Endometrial microvascular endothelial cells (primary cell): ENCODE results near the gene PTPRN2. TPM values are rescaled to one million over a fixed set of nuclear protein-coding genes. Genes with fewer than 3 reads are reported as not detected.
"Not testable (repeated sequence)": the region's sequence is repeated elsewhere in the genome, so short reads cannot be mapped to it uniquely, and the experiment has no call there.

ENCODE experiments used
- in situ Hi-C: cut with HindIII; loops from 2 replicates; pipeline ENCODE4 v1.10.0; 2017; ENCODE audit warnings: low sequenced_read_pairs, low pct_unique_long_range_greater_than_20kb; ENCODE audit errors: inconsistent ontology term
- total RNA-seq: library from RNA; depleted of rRNA; stranded (reverse); fragments of >200 nt; gene quantifications from one replicate; pipeline ENCODE4 v1.2.3, GENCODE V29; 2015; ENCODE audit errors: inconsistent ontology term

PTPRN2 gene
- total RNA-seq, 1 donor from 2014 or later, result 13.3 TPM

DNA sequence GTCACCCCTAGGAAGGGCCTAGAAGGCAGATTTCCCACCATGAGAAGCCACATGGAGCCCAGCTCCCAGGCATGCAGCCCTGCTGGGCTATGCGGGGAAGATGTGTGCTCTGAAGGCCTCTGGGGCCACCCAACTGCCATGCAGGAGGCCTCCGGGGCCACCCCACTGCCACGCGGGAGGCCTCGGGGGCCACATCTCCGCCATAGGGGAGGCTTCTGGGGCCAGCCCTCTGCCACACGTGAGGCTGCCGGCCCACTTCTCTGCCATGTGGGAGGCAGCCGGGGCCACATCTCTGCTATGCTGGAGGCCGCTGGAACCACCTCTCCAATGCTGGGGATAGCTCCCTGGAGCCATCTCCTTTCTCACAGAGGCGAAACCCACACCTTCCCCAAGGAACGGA lies 799.0 kb downstream of the PTPRN2 start:
- in situ Hi-C loops, result no loop called here

DNA sequence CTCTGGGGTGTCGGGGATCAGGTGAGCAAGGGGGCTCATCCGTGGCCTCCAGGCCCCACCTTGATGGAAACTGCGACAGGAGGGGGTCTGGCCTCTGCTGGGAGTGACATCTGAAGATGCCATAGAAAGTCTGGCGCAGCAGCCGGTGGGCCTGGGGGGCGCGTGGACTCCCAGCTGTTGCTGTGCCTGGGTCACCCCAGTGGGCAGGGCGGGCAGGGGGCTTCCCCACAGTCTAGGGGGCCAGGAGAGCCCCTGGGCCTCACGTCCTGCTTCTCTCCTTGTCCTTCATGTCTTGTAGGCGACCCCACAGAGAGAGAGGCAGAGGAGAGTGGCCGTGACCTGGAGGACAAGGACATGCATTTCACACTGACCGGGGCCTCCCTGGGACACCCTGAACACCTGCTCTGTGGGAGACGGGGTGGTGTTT lies 800.3 kb downstream of the PTPRN2 start:
- in situ Hi-C loops, result no loop called here

DNA sequence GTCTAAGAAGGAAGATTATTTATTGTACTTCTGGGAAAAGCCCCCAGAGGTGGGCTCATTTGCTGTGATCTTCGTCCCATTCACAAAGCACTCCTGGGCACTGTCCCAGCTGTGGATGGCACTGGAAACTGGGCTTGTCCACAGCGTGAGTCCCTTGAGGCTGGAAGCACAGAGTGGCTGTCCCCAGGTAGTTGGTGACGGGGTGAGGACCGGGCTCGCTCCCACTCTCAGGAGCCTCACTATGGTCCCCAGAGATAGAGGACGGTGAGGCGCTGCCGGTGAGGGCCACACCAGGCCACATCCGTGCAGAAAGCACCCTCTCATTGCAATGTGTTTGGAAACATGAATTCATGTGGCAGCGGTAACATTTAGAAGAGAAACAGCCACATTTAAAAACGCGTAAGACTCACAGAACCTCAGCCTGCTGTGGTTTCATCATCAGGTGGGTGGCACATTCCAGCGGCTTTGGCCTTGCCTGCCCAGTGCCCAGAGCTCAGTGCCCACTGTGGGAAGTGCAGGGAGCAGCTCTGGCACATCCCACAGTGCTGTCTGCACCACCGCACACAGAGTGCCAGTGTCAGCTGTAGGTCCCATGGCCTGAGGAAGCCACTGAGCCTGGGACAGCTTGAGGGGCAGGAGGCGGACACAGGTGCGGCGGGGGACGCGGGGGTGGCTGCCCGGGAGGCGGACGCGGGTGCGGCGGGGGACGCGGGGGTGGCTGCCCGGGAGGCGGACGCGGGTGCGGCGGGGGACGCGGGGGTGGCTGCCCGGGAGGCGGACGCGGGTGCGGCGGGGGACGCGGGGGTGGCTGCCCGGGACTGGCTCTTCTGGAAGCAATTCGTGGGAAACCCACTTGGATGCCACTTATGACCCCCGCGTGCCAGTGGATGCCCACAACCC lies 801.0 kb downstream of the PTPRN2 start:
- in situ Hi-C loops, result no loop called here

DNA sequence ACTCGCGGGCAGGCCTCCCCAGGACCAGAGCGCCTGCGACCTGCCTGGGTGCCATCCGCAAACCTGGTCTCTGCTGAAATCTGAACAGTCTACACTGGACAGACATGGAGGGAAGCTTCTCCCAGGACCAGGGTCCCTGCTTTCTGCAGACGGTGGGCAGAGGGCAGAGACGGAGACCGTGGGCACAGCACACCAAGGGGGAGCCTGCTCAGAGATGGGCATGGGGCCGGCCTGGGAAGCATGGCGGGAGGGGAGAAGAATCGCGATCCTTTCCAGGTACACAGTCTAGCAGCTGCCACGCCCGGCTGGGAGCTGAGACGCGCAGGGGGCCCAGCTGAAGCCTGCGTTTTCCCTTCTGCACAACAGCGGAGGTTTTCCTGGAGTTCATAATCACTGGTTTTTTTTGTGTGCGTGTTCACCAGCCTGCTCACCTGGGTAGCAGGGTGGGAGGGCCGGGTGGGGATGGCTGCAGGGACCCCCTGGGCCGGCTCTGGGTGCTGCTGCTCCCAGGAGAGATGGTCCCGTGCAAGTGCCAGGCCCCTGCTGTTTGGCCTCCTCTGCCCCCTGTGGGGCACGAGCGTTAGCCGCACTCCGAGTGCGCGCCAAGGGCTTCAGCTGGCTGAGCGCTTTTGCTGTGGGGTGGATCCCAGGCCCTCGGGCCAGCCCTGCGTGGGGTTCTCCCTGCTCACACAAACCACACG lies 802.0 kb downstream of the PTPRN2 start:
- in situ Hi-C loops, result no loop called here

DNA sequence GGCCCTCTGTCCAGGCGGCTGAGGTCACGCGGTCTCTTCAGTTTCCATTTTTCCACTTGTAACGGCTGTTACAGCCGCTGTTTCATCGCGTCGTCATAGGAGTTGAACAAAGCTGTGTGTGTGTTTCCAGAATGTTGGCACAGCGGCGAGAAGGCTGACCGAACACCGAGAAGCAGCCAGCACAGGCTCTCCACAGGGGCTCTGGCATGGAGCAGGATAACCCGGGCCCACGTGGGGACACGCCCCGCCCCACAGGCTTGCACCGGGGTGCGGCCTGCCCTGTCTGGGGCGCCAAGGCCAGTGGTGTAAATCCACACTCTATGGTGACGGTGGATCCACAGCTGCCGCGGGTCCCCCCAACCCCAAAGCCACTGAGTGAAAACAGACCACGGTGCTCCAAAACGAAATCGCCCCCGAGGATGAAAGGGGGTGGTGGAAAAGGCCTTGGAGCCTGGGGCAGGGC lies 802.6 kb downstream of the PTPRN2 start:
- in situ Hi-C loops, result no loop called here

DNA sequence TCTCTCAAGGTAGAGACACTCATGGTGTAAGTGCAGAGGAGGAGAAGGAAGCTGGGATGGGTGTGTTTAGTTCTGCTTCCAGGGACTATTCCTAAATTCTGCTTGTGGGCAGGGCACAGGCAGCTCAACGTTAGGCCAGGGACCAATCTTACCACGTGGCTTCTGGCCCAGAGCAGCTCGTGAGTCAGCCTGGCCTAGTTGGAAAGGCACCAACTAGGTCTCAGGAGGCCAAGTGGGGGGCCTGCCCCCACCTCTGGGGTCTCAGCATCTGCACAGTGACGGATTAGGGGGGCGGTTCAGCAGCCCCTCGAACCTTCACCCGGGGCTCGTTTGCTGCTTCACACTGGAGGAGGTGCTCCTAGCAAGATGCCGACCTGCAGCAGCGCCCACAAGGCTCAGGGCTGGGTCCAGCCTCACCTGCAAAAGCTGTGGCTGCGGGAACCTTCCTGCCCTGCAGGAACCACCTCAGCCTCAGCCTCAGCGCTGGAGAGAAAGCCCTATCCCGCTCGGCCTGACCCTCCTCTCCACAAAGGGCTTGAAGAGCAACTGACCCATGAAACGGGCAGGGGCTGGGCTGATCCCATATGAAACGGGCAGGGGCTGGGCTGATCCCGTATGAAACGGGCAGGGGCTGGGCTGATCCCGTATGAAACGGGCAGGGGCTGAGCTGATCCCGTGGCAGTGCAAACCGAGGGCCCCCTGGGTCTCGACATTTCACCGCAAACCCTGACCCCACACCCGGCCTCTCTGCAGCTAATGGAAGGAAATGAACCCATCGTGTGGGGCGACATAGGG lies 803.4 kb downstream of the PTPRN2 start:
- in situ Hi-C loops, result no loop called here

DNA sequence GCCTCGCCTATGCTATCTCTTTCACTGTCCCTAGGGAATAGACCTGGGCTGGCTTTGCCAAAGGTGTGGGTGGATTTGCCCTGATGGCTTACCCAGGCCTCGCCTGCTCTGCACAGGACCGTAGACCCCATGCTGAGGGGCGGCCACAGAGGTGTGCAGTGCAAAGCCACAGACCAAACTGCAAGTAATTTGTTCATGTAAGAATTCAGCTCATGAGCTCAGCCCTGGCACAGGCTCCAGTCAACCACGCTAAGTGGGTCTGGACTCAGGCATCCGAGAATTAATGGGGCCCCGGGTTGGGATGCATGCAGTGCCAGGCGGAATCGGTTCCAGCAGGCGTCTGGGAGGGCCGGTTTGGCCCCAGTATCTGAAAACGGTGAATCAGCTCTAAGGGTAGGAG lies 805.6 kb downstream of the PTPRN2 start:
- in situ Hi-C loops, result no loop called here

DNA sequence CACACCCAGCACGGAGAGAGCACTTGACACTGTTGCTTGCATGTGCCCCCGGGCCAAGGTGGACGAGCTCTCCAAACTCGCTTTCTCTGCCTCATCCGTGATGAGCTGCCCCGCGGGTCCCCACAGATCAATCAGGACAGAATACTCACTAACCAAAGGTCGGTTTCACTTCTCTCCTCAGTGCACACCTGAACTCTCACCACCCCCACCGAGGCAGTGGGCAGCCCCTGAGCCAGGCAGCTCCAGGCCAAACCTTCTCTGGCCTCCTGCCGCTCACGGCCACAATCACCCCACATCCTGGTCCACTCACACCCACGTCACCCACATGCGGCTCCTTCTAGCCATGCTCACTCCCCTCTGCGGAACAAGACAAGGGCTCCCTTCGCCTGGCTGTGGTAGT lies 806.9 kb downstream of the PTPRN2 start:
- in situ Hi-C loops, result no loop called here

DNA sequence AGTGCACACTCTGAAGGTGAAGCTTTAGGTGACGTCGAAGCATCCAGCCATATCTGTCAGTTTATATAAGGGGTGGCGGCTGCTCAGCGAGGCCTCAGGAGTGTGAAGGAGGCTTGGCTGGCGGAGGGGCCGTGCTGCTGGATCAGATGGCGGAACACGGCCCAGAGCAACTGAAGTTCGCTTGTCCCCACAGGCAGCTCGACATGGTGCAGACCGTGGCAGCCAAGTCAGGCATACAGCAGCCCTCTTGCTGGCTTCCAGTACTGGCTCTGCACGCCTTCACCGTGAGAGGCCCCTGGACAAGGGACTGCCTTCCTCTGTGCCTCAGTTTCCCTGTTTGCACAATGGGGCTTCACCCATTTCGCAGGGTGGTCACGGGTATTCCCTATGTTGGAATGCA lies 807.3 kb downstream of the PTPRN2 start:
- in situ Hi-C loops, result no loop called here

DNA sequence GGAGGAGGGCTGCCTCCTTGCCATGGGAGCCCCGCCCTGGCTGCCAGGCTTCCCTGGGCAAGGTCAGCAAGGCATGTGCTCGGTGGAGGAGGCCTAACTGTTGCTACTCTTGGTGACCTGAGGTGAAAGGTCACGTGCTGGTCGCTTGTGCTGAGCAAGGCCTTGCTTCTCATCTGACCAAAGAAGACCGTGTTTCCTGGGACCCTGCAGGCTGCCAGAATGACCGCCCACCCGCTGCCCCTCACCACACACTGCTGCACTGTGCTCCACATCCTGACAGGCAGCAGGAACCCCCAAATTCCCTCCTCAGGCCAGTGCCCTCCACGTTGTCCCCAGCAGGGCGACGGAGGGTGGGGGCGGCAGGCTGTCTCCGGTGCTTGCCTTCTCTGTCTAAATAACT lies 808.4 kb downstream of the PTPRN2 start:
- in situ Hi-C loops, result no loop called here

DNA sequence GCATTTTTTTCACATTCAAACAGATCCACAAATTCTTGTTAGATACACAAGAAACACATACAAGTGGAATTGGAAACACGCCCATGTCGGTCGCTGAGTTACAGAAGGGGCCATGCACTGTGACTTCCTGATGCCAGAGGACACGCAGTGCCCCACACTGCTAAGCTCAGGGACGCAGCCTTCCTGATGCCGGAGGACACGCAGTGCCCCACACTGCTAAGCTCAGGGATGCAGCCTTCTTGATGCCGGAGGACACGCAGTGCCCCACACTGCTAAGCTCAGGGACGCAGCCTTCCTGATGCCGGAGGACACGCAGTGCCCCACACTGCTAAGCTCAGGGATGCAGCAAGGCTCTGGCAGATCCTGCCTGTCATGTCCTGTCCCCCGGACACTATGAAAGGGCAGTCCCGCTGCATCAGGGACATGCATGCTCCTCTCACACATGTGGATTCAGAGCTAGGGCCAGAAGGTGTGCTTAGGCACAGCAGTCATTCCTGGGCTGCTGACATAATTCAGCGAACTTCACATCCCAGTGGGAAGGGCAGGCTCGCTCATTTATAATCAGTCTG lies 810.3 kb downstream of the PTPRN2 start:
- in situ Hi-C loops, result not testable (repeated sequence)

DNA sequence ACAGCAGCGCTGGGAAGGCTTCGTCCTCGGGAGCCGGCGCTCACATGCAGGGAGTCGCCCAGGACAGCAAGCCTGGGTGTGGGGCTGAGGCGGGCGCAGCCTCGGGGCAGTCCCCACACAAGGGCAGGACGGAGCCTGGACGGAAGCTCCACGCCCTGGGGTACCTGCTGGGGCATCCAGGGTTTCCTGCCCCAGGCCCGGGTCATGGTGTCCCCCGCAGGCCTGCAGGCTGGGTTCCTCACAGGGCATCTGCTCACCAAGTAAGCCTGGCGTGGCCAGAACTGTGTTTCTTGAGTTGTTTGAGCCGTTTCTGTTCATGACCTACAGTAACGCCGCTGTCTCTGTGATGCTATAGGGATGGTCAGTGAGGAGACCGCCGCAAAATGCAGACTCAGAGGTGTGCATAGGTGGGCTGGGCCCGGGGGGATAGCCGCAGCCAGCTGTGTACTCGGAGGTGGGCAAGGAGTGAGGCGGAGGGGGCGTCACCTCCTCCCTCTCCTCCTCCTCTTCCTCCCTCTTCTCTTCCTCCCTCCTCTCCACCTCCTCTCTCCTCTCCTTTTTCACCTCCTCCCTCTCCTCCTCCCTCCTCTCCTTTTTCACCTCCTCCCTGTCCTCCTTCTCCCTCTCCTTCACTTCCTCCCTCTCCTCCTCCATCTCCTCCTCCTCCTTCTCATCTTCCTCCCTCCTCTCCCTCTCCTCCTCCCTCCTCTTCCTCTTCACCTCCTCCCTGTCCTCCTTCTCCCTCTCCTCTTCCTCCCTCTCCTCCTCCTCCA lies 811.9 kb downstream of the PTPRN2 start:
- in situ Hi-C loops, result no loop called here

DNA sequence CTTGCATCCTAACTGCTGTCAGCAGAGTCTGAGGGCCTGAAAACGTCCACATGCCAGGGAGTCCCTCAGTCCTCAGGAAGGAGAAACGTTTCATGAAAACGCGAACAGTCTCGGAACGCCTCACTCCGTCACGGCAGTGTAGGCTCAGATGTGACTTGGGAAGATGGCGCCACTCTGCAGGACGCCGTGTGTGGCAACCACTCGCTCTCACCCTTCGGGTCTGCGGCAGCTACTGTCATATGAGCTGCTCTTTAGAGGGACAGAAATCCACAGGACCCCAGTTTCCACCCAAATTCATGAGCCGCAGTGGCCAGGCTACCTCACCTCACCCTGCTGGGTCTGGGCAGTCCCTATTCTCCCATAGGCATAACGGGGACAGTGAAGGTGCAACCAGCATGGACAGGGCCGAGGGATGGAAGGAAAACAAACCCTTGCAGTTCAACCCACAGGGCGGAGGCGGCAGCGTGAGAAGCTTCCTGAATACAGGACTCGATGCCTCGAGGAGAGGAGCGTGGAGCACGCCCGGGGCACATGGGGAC lies 812.5 kb downstream of the PTPRN2 start:
- in situ Hi-C loops, result no loop called here

DNA sequence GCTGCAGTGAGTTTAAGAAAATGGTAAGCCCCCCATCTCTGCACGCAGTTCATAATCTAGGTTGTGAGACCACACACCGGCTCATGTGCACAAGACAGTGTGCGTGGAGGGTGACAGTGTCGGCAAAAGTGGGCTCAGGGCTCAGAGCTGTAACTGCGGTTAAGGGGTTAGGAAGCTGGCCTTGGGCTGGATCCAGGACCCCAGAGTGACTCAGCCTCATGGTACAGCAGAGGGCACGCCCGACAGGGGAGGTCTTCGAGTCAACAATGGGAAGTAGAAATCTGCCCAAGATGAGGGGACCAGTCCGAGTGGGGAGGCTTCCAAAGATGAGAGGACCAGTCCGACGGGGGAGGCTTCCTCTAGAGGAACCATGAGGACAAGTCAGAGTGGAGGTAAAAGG lies 813.1 kb downstream of the PTPRN2 start:
- in situ Hi-C loops, result no loop called here

DNA sequence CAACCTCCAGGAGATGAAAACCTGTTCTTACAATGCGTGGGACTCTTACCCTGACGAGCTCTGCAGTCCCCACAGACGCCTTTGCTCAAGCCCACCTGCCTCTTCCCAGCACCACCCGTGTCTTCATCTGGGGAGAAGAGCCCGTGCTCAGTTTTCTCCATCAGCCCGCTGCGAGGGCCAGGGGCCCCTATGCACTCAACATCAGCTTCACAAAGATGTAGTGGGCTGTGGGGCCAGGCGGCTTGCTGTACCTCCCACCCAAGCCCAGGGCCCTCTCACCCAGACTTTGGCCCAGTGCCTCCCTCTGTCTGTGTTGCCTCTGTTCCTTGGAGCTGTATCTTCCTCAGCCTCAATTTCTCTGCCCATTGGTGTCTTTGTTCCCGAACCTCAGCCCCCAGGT lies 814.3 kb downstream of the PTPRN2 start:
- in situ Hi-C loops, result no loop called here

DNA sequence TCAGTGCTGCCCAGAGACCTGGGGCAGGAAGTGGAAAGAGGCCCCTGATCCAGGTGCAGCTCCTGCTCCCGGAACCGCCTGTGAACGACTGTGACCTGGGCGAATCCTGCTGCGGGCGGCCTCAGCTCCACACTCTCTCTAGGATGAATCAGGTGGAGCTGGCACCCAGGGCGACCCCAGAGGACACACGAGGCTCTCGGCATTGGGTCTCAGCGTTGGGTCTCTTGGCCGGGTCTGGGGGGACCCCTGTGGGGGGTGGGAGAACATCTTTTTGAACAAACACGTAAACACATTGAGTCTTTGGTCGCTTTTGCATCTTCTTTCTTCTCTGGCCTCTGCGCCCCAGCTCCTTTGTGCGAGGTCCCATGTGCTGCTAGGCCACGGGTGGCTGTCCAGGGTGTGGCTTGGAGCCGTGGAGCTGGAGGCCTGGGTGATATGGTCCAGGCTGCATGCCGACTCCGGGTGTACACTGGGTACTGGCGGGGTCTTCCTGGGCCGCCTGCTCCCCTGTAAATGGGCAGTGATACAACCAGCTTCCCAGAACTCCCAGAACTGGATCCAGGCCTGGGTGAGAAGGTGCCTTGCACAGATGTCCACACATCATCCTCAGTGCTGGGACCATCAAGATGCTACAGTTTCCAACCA lies 815.0 kb downstream of the PTPRN2 start:
- in situ Hi-C loops, result no loop called here

DNA sequence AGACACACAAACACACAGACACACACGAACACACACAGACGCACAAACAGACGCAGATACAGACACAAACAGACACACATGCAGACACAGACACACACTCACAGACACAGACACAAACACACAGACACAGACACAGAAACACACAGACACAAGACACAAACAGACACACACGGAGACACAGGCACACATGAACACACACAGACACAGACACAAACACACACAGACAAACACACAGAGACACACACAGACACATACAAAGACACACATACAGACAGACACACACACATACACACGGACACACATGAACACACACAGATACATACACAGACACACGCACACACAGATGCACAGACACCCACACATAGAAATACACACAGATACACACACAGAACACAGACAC lies 815.9 kb downstream of the PTPRN2 start:
- in situ Hi-C loops, result no loop called here
